BJ (cell line): ENCODE results near the gene POLR2L. TPM values are rescaled to one million over a fixed set of nuclear protein-coding genes. Genes with fewer than 3 reads are reported as not detected.
A peak's percentile ranks its signal among the peaks of the same experiment; 100 is the strongest.

Experiments used
- CTCF ChIA-PET: fragments of 350-600 bp; formaldehyde crosslinking; extraction: SDS; loops from one replicate; lab custom pipeline; 2021; ENCODE audit warnings: antibody characterized with exemption, inconsistent platforms; lab: Yijun Ruan, JAX
- POLR2A ChIA-PET: fragments of 300-600 bp; sonication (Branson Sonifier 250); formaldehyde crosslinking; extraction: SDS; loops from one replicate; lab custom pipeline; 2021; ENCODE audit warnings: antibody characterized with exemption; lab: Charles Lee
- DNase-seq: peaks from one replicate; pipeline ENCODE4 v3.0.0-alpha.2; 2011; ENCODE audit warnings: low read depth
- H3K27me3 ChIP-seq: 2 replicates; pipeline ENCODE4 v1.6.0; 2011; ENCODE audit warnings: low read length; ENCODE audit not compliant: control insufficient read depth, insufficient read depth
- H3K36me3 ChIP-seq: 2 replicates; pipeline ENCODE4 v1.5.1; 2011; ENCODE audit warnings: low read length; ENCODE audit not compliant: control insufficient read depth, insufficient read depth
- H3K4me3 ChIP-seq: 2 replicates; pipeline ENCODE4 v1.5.1; 2011; ENCODE audit warnings: low read depth, mild to moderate bottlenecking, control low read depth, low read length
- CTCF ChIP-seq: IDR thresholded peaks from 2 replicates; pipeline ENCODE4 v1.5.1; 2011; ENCODE audit warnings: low read depth, mild to moderate bottlenecking, control low read depth, inconsistent platforms, low read length, moderate library complexity; ENCODE audit not compliant: insufficient read depth
- polyA plus RNA-seq: library from polyadenylated mRNA; depleted of rRNA; stranded (reverse); fragments of >200 nt; gene quantifications from 2 replicates; pipeline ENCODE4 v1.2.3, GENCODE V29; 2011

POLR2L gene
- polyA plus RNA-seq, 1 experiment: 734 TPM

- Histone ChIP-seq H3K4me3 (peak overlapping the region; percentile 93), H3K27me3 (no peaks in the 10 kb centered on the region), H3K36me3 (peaks cover 21% of the 10 kb centered on the region)
- ChIA-PET POLR2A (interaction anchor here (1.1 to 1.3 kb wide), 2 partner anchors 11 to 35 kb away, joined by 5 to 24 read pairs; partner anchors contain the start of gene PNPLA2), CTCF (interaction anchor here (0.8 to 0.9 kb wide), 2 partner anchors 11 to 26 kb away, joined by 3 read pairs; no protein-coding TSS in a partner anchor)
- TF ChIP-seq CTCF: no peak
- no peak for DNase-seq
Measured at GRCh38 chr11:808427-809286, 33.7 kb downstream of the POLR2L start.

- TF ChIP-seq CTCF: no peak
- no peak for DNase-seq
- Histone ChIP-seq H3K4me3 (peak overlapping the region; percentile 50), H3K36me3 (peaks cover 24% of the 10 kb centered on the region), H3K27me3 (no peaks in the 10 kb centered on the region)
- CTCF ChIA-PET: interaction anchor here (1.2 to 1.9 kb wide), 2 partner anchors 21 to 247 kb away, joined by 3 to 7 read pairs; no protein-coding TSS in a partner anchor
- POLR2A ChIA-PET: no interaction called here
Measured at GRCh38 chr11:804599-804964, 37.7 kb downstream of the POLR2L start.

GRCh38 chr11:803770-804598 is 38.3 kb downstream of the POLR2L start:
- CTCF ChIA-PET: interaction anchor here (0.6 to 1.9 kb wide), 3 partner anchors 21 to 247 kb away, joined by 3 to 7 read pairs (median 5); no protein-coding TSS in a partner anchor
- POLR2A ChIA-PET: no interaction called here
- no peak for DNase-seq

GRCh38 chr11:803467-803742 is 38.9 kb downstream of the POLR2L start:
- ChIA-PET POLR2A (no interaction called here), CTCF (interaction anchor here (0.6 to 1.9 kb wide), 3 partner anchors 20 to 248 kb away, joined by 3 to 7 read pairs (median 5); no protein-coding TSS in a partner anchor)
- H3K4me3 ChIP-seq: peak overlapping the region; percentile 50
- H3K36me3 ChIP-seq: peaks cover 25% of the 10 kb centered on the region
- no peak for DNase-seq
- no peak for TF ChIP-seq CTCF
- no peaks in the 10 kb centered on the region for H3K27me3 ChIP-seq

More at GRCh38 chr11:803770-804598, 38.3 kb downstream of the POLR2L start:
- H3K36me3 ChIP-seq: peaks cover 24% of the 10 kb centered on the region
- H3K27me3 ChIP-seq: no peaks in the 10 kb centered on the region
- H3K4me3 ChIP-seq: peak overlapping the region; percentile 50
- TF ChIP-seq CTCF: no peak
